K562 (cell line): ENCODE results near the gene TRAF1. TPM values are rescaled to one million over a fixed set of nuclear protein-coding genes. Genes with fewer than 3 reads are reported as not detected.

ENCODE experiments used
- CREB3 ChIP-seq: fragments of 450-650 bp; conservative IDR thresholded peaks from 2 replicates; pipeline ENCODE4 v1.6.1; 2016; ENCODE audit warnings: missing genetic modification characterization, low read depth, mild to moderate bottlenecking, missing compliant biosample characterization, moderate library complexity
- FOXA3 ChIP-seq, 2 experiments: fragments of 450-650 bp in 1 of 2; sonication (generic) in 1 of 2; formaldehyde crosslinking; IDR thresholded peaks in 1 of 2; conservative IDR thresholded peaks in 1 of 2; 2 replicates each; pipeline versions ENCODE4 v1.4.0 to v1.8.0; 2020 to 2022; ENCODE audit warnings: mild to moderate bottlenecking in 2 of 2, missing genetic modification reagents in 1 of 2
- KDM5B ChIP-seq: fragments of 200-600 bp; sonication (generic); IDR thresholded peaks from 2 replicates; pipeline ENCODE4 v1.6.1; 2012; ENCODE audit warnings: low read depth, mild to moderate bottlenecking, moderate library complexity, low read length, control low read depth, inconsistent platforms; ENCODE audit not compliant: insufficient replicate concordance
- KLF13 ChIP-seq: fragments of 450-650 bp; IDR thresholded peaks from 2 replicates; pipeline ENCODE4 v1.6.1; 2016; ENCODE audit warnings: missing genetic modification characterization, low read depth, mild to moderate bottlenecking, missing compliant biosample characterization, moderate library complexity, borderline replicate concordance
- LCOR ChIP-seq: sonication (generic); formaldehyde crosslinking; IDR thresholded peaks from 2 replicates; pipeline ENCODE4 v1.8.0; 2022; ENCODE audit warnings: mild to moderate bottlenecking, missing genetic modification reagents
- ZFP1 ChIP-seq: fragments of 450-650 bp; formaldehyde crosslinking; IDR thresholded peaks from 2 replicates; pipeline ENCODE4 v1.4.0; 2020; ENCODE audit warnings: mild to moderate bottlenecking, mixed read lengths
- ZFX ChIP-seq: sonication (generic); formaldehyde crosslinking; IDR thresholded peaks from 2 replicates; pipeline ENCODE4 v1.8.0; 2022; ENCODE audit warnings: mild to moderate bottlenecking, missing genetic modification reagents, moderate library complexity
- ZNF239 ChIP-seq: fragments of 250-450 bp; sonication (Bioruptor Pico); IDR thresholded peaks from 2 replicates; pipeline ENCODE4 v1.4.0; 2020; ENCODE audit warnings: mild to moderate bottlenecking
- ZNF449 ChIP-seq: fragments of 250-450 bp; sonication (Bioruptor Pico); IDR thresholded peaks from 2 replicates; pipeline ENCODE4 v1.8.0; 2022; ENCODE audit warnings: moderate library complexity, mild to moderate bottlenecking, inconsistent platforms
- ZNF76 ChIP-seq: fragments of 250-450 bp; sonication (Bioruptor Pico); IDR thresholded peaks from 2 replicates; pipeline ENCODE4 v1.4.0; 2020; ENCODE audit warnings: mild to moderate bottlenecking, moderate library complexity, borderline replicate concordance
- polyA plus RNA-seq, 8 experiments: library from polyadenylated mRNA; depleted of rRNA in 4 of 8; stranded (reverse) in 5 of 8; unstranded in 3 of 8; fragments of >200 nt; fragmentation: Nextera tagmentation in 2 of 8; fragmentation: Illumina TruSeq in 1 of 8; extraction: Ambion mirVana in 2 of 8; extraction: Trizol in 1 of 8; gene quantifications; 2 replicates each; pipeline versions ENCODE4 v1.2.1 to v1.2.3, GENCODE V29; 2011 to 2014; ENCODE audit warnings: inconsistent platforms in 1 of 8, missing spikeins in 1 of 8
- total RNA-seq, 7 experiments: library from RNA; depleted of rRNA in 6 of 7; stranded (reverse); fragments of >200 nt in 6 of 7; fragmentation: Illumina TruSeq in 2 of 7; extraction: Trizol in 2 of 7; gene quantifications; 2 replicates each; pipeline versions ENCODE4 v1.2.1 to v1.2.3, GENCODE V29; 2011 to 2021; ENCODE audit warnings: low replicate concordance in 1 of 7

The TRAF1 gene
- total and polyA plus RNA-seq, 9 of the 15 experiments (the other 6 are each of a cell fraction or from before 2014, with no cell fraction given) = 0.01 to 1.1 (median 0.04) TPM; not detected in 2

- TF ChIP-seq CREB3 (tag) = no peak
- TF ChIP-seq ZNF449 (CRISPR knock-in tag) = no peak
- no peak for TF ChIP-seq KDM5B
- no peak for TF ChIP-seq KLF13 (tag)
- no peak for TF ChIP-seq LCOR (CRISPR knock-in tag)
- TF ChIP-seq ZFP1 (CRISPR knock-in tag) = no peak
- no peak for TF ChIP-seq ZNF239 (CRISPR knock-in tag)
- TF ChIP-seq ZNF76 (CRISPR knock-in tag) = no peak
- TF ChIP-seq ZFX (CRISPR knock-in tag) = no peak
- TF ChIP-seq FOXA3 (CRISPR knock-in tag; conservative IDR thresholded peaks at IDR 0.05 in 1 of 2, IDR thresholded peaks at IDR 0.05 in 1 of 2) = no peak
- TF ChIP-seq, all 486 proteins: peak for 0
These were observed 19.7 kb upstream of the TRAF1 start (continued) for GRCh38 chr9:120946259-120946658.
